Stimulated activated naive CD8-positive, alpha-beta T cell treated with anti-CD3 and anti-CD28 coated beads, Interleukin-15, Interleukin-2, amounts not matched to agents 100 ng/mL and 50 ng/mL, for 24 hours (primary cell): ENCODE measurements around the gene STAMBPL1.

Experiments used
- H3K27ac Mint-ChIP-seq: one replicate; pipeline ENCODE4 v1.8.0; 2021; ENCODE audit warnings: mild to moderate bottlenecking, mixed read lengths
- H3K27me3 Mint-ChIP-seq: one replicate; pipeline ENCODE4 v1.8.0; 2021; ENCODE audit warnings: mixed read lengths
- H3K36me3 Mint-ChIP-seq: one replicate; pipeline ENCODE4 v1.8.0; 2021; ENCODE audit warnings: low read depth, mixed read lengths
- H3K4me1 Mint-ChIP-seq: one replicate; pipeline ENCODE4 v1.8.0; 2021; ENCODE audit warnings: low read depth, mixed read lengths
- H3K4me3 Mint-ChIP-seq: one replicate; pipeline ENCODE4 v1.8.0; 2021; ENCODE audit warnings: mild to moderate bottlenecking, mixed read lengths
- H3K9me3 Mint-ChIP-seq: one replicate; pipeline ENCODE4 v1.8.0; 2021; ENCODE audit warnings: mixed read lengths

The STAMBPL1 gene

DNA sequence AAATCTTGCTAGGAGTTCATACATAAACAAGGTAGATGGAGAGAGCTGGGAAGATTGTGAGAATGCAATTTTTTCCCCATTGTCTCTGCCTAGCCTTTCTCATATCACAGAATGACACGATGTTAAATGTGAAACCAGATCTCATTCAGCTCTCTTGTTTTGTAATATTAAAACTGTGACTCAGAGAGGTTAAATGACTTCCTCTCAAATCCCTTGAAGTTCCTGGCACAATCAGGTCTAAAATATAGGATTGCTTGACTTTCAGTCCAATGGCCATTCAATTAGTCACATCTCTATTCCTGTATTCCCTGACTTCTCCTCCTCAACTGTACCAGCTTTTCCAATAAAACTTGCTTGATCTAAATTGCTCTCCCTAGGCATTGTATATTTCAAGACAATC, 31.5 kb upstream of the STAMBPL1 start:
- peak overlapping the region; percentile 44 for H3K4me3 Mint-ChIP-seq
- peak overlapping the region; percentile 59 for H3K27ac Mint-ChIP-seq
- H3K36me3 Mint-ChIP-seq, result no peaks in the 10 kb centered on the region
- peaks cover 25% of the 10 kb centered on the region for H3K4me1 Mint-ChIP-seq
- peaks cover 9% of the 10 kb centered on the region for H3K27me3 Mint-ChIP-seq
- no peaks in the 10 kb centered on the region for H3K9me3 Mint-ChIP-seq

DNA sequence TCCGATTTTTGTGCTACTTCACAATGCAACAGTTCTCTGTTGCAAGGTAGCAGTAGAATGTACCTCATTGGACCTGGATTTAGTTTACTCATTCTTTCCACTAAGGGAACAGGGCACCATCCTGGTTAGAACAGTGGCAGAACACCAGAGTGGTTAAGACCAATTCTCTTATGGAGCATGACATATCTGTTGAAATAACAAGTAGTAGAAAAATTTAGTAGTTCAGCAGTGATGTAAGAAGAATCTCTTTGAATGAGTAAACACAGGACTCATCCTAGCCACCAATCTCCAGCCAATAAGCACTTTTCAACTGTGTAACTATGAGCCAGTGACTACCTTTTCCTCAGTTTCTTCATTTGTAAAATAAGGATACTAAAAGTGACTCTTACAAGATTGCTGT, 30.8 kb upstream of the STAMBPL1 start:
- peaks cover 27% of the 10 kb centered on the region for H3K4me1 Mint-ChIP-seq
- peaks cover 6% of the 10 kb centered on the region for H3K27me3 Mint-ChIP-seq
- H3K36me3 Mint-ChIP-seq, result no peaks in the 10 kb centered on the region
- no peaks in the 10 kb centered on the region for H3K9me3 Mint-ChIP-seq
- peak overlapping the region; percentile 59 for H3K27ac Mint-ChIP-seq
- H3K4me3 Mint-ChIP-seq, result no peak overlapping the region

DNA sequence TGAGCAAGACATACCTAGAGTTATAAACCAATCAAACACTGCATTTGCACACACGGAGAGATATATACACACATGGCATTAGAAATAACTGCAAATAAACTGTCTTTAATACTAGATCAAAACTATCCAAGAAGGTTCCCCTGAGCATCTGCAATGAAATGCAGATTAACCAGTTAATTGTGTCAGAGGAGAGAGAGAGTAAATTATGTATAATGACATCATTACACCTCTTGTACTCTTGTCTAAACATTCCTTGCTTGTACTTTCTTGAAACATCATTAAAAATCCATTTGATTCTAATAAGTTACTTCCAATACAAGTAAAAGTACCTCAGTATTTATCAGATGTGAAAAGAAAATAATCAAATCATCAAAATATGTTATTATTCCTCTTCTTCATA, 29.3 kb upstream of the STAMBPL1 start:
- Mint-ChIP-seq H3K9me3 (no peaks in the 10 kb centered on the region), H3K4me3 (no peak overlapping the region), H3K27ac (no peak overlapping the region), H3K4me1 (peaks cover 27% of the 10 kb centered on the region), H3K27me3 (peaks cover 6% of the 10 kb centered on the region), H3K36me3 (no peaks in the 10 kb centered on the region)

DNA sequence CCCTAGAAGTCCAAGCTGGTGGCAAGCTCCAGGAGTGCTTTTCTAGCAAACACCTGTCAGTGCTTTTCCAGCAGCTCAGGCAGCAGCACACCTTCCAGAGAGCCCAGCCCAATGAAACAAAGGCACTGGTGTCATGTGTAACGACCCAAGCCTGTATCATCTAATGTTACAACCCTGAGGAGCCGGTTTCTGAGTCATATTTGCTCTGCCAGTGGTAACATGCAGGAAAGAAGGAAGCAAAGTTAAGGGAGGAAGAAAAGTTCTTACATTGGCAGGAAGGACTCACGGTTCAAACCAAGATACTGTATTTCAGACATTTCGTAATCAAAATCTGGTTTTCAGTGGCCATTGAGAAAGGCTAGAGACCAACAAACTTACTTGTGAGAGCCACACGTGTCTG, 28.3 kb upstream of the STAMBPL1 start, which contains the start of gene ANKRD22:
Gene ANKRD22 (minus strand): TSS at position 139 of the 400 bp plus-strand sequence. CDS start 237 bp downstream, outside the sequence.
- Mint-ChIP-seq H3K27ac (no peak within 1 kb of the TSS), H3K27me3 (peaks cover 6% of the 10 kb centered on the region), H3K9me3 (no peaks in the 10 kb centered on the region), H3K36me3 (no peaks in the 10 kb centered on the region), H3K4me3 (no peak within 1 kb of the TSS), H3K4me1 (peaks cover 27% of the 10 kb centered on the region)

DNA sequence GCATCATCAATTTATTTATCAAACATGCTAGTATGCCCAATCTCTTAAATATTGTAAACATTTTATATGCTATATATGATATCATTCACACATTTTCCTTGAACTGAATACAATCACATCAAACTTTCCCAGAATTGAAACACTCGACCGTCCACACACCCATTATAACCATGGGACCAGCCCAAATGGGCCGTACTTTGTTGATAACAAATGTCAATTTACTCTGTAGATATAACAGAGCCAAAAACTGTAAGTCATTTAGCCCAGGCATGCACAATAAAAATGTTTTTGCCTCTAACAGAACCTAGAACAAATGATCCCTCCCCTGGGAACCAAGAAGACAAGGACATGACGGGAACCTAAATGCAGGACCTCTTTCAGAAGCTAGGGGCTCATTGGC, 27.7 kb upstream of the STAMBPL1 start:
- no peak overlapping the region for H3K27ac Mint-ChIP-seq
- no peaks in the 10 kb centered on the region for H3K9me3 Mint-ChIP-seq
- peaks cover 6% of the 10 kb centered on the region for H3K27me3 Mint-ChIP-seq
- H3K4me3 Mint-ChIP-seq, result no peak overlapping the region
- peaks cover 27% of the 10 kb centered on the region for H3K4me1 Mint-ChIP-seq
- no peaks in the 10 kb centered on the region for H3K36me3 Mint-ChIP-seq

DNA sequence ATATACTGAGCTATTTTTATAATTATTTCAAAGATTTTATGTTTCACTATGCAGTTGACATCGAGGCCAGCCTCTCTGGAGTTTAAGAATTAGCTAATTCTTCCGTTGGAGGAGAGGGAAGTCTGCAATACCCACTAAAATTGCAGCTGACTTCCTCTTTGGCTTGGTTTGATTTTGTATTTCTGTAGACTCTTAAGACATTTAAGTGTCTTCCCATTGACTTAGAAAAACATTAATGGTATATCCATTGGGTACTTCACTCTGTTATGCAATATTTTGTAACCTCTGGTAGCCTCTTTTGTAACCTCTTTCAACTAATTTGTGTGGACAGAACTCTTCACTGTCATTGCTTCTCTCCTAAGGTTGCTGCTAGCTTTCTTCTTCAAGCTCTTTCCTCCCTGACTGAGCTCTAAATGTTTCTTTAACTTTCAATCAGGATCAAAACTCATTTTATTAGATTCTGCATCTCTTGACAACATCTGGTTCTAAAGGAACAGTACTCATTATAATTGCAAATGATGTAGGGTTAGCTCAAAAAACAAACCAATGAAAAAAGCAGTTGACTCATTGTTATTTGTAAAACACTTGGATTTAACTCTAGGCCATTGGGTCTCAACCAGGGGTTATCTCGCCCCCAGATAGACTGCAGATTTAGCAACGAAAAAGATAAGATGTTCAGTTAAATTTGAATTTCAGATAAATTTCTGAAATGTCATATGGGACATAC, 26.7 kb upstream of the STAMBPL1 start:
- Mint-ChIP-seq H3K4me1 (peaks cover 28% of the 10 kb centered on the region), H3K4me3 (no peak overlapping the region)

DNA sequence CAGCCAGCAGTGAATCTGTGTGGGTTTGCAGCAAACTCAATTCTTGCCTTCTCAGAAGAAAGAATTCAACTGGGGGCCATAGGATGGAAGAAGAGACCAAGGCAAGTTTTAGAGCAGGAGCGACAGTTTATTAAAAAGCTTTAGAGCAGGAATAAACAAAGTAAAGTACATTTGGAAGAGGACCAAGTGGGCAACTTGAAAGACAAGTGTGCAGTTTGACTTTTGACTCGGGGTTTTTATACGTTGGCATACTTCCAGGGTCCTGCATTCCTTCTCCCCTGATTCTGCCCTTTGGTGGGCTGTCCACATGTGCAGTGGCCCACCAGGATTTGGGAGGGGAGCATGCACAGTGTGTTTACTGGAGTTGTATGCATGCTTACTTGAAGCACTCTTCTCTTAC, 25.4 kb upstream of the STAMBPL1 start:
- H3K27me3 Mint-ChIP-seq, result peaks cover 6% of the 10 kb centered on the region
- H3K9me3 Mint-ChIP-seq, result no peaks in the 10 kb centered on the region
- no peak overlapping the region for H3K4me3 Mint-ChIP-seq
- H3K4me1 Mint-ChIP-seq, result peaks cover 24% of the 10 kb centered on the region
- no peaks in the 10 kb centered on the region for H3K36me3 Mint-ChIP-seq
- no peak overlapping the region for H3K27ac Mint-ChIP-seq

More for the DNA sequence above, 26.7 kb upstream of the STAMBPL1 start:
- H3K36me3 Mint-ChIP-seq, result no peaks in the 10 kb centered on the region
- H3K27ac Mint-ChIP-seq, result no peak overlapping the region
- H3K27me3 Mint-ChIP-seq, result peaks cover 6% of the 10 kb centered on the region
- no peaks in the 10 kb centered on the region for H3K9me3 Mint-ChIP-seq

DNA sequence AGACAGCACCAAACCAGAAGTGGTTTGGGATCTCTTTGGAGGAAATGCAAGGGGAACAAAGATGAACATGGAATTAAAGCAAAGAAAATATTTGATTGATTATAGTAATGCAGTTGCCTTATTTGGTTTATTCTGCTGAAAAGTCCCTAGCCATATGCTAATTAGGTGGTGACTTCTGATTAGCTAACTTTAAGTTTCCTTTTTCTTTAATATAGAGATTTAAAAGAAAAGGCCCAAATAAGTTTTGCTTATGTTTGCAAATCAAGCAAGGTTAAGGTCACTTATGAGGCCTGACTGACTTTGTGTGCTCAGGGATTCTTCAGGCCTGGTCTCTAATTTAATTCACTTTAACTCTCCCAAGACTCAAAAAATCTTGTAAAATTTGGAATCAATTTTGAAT, 22.2 kb upstream of the STAMBPL1 start:
- Mint-ChIP-seq H3K27me3 (peaks cover 9% of the 10 kb centered on the region), H3K9me3 (no peaks in the 10 kb centered on the region), H3K4me3 (no peak overlapping the region), H3K27ac (no peak overlapping the region), H3K4me1 (peaks cover 29% of the 10 kb centered on the region), H3K36me3 (no peaks in the 10 kb centered on the region)

DNA sequence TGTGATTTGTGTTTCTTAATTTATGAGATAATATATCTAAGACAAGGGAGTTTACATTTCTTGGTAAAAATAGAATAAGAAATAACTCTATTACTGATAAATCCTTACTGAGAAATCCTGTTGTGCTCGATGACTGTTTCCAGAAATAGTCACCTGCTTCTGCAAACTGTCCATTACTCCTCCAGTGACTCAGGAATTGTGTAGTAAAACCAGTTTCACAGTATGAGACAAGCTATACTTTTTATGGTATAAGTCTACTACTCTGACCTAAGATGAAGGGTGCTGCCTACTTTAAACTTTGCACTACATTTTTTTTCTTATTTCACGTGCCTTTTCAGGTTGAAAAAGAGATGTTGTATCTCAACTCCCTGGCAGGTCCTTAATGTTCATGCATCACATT, 21.6 kb upstream of the STAMBPL1 start:
- Mint-ChIP-seq H3K4me1 (peaks cover 26% of the 10 kb centered on the region), H3K4me3 (no peak overlapping the region), H3K27me3 (peaks cover 10% of the 10 kb centered on the region), H3K36me3 (no peaks in the 10 kb centered on the region), H3K27ac (no peak overlapping the region), H3K9me3 (no peaks in the 10 kb centered on the region)

DNA sequence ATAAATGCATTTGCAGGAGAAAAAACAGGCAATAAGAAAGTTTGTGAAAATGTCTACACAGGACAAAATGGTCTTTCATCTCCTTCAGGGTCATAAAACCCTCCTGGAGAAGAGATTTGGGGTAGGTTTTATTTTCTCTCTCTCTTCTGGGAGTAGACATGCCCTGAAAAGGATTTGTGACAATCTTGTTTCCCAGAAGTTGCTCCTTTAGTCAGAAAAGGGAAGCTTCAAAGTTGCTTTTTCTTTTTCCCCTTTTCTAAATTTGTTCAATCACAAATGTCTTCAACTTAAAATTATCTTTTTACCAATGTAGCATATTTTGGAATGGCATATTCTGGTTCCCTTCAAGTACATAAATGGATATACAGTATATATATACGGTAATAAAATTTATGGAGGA, 19.0 kb upstream of the STAMBPL1 start:
- H3K36me3 Mint-ChIP-seq, result no peaks in the 10 kb centered on the region
- peaks cover 12% of the 10 kb centered on the region for H3K27me3 Mint-ChIP-seq
- H3K4me3 Mint-ChIP-seq, result no peak overlapping the region
- no peaks in the 10 kb centered on the region for H3K9me3 Mint-ChIP-seq
- no peak overlapping the region for H3K27ac Mint-ChIP-seq
- H3K4me1 Mint-ChIP-seq, result peaks cover 23% of the 10 kb centered on the region

DNA sequence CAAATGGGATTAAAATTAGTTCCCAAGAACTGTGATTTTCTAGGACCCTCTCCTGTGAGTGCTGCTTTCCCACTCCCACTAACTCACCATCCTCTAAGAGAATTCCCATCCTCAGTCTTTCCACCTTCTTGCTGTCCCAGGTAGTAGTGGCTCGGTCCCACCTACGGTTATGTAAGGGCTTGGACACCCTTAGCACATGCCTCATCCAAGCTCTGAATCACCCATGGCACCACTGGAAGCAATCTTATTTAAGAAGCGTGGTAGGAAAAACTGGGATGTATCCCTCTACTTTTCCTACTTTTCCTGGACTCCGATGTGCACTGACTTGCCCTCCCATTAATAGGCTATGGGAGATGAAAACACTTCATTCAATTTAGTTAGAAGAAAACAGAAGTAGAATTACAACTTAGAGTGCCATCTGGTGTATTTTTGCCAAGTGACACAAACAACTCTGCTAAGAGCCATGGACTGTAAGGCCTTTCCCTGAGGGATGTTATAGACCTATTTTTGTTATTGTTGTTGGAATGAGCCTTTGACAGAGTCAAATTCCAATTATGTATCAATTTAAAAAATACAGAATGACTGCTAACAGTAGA, 14.7 kb upstream of the STAMBPL1 start:
- H3K4me1 Mint-ChIP-seq, result peaks cover 5% of the 10 kb centered on the region
- no peak overlapping the region for H3K4me3 Mint-ChIP-seq
- H3K27ac Mint-ChIP-seq, result no peak overlapping the region
- no peaks in the 10 kb centered on the region for H3K36me3 Mint-ChIP-seq
- no peaks in the 10 kb centered on the region for H3K9me3 Mint-ChIP-seq
- peaks cover 12% of the 10 kb centered on the region for H3K27me3 Mint-ChIP-seq

DNA sequence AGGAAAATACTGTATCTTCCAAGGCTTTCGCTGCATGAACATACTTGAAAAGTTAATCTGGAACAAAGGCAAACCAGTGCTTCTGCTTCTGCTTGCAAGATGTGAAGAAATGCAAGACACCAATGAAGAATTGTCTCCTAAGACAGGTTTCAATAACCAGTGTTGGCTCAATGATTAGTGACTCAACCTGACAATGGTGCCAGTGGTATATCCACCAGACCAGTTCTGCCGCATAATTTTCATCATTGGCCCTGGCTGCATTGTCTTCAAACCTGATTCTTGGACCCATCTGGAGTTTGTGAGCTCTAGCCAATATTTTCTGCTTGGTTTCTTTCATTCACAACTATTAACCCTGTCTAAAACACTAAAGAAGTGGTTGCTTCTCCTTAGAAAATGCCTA, 13.6 kb upstream of the STAMBPL1 start:
- H3K9me3 Mint-ChIP-seq, result no peaks in the 10 kb centered on the region
- H3K4me3 Mint-ChIP-seq, result no peak overlapping the region
- no peaks in the 10 kb centered on the region for H3K4me1 Mint-ChIP-seq
- H3K27ac Mint-ChIP-seq, result no peak overlapping the region
- H3K27me3 Mint-ChIP-seq, result peaks cover 12% of the 10 kb centered on the region
- no peaks in the 10 kb centered on the region for H3K36me3 Mint-ChIP-seq

DNA sequence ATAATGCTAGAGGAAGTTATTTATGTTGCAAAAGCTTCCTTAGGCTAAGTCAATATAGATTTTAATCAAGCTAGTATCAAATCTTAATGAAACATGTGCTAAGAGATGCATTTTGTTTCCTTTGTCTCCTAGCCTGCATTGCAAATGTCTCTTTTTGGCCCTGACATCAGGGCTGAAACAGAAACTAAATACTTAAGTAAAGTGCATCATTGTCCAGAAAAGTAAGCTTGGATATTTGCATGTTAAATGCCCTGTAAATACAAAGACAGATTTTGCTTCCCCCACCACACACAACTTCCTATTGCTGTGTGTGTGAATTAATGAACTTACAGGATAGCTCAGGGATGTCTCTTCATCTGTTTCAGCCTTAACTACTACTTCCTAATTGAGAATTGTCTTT, 10.0 kb upstream of the STAMBPL1 start:
- no peak overlapping the region for H3K27ac Mint-ChIP-seq
- H3K27me3 Mint-ChIP-seq, result peaks cover 4% of the 10 kb centered on the region
- H3K9me3 Mint-ChIP-seq, result no peaks in the 10 kb centered on the region
- no peaks in the 10 kb centered on the region for H3K36me3 Mint-ChIP-seq
- H3K4me3 Mint-ChIP-seq, result no peak overlapping the region
- H3K4me1 Mint-ChIP-seq, result no peaks in the 10 kb centered on the region

DNA sequence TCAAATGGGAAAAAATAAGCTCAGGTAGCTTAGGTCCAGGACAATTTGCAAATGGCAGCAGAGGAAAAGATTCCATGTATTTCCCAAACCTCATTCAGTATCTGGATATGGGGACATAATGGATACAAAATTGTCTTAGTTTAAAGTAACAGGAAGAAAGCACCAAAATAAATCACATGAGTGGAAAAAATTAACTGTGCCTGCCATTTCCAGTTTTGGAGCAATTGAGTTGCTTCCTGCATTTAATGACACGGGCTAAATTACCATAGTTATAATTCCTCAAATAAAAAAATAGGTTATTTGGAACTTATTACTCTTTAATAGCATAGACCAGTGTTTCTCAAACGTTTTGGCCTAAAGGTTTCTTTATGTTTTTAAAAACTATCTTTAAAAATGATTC, 6.3 kb upstream of the STAMBPL1 start:
- H3K27me3 Mint-ChIP-seq, result peaks cover 4% of the 10 kb centered on the region
- no peaks in the 10 kb centered on the region for H3K9me3 Mint-ChIP-seq
- no peak overlapping the region for H3K27ac Mint-ChIP-seq
- H3K36me3 Mint-ChIP-seq, result no peaks in the 10 kb centered on the region
- peaks cover 9% of the 10 kb centered on the region for H3K4me1 Mint-ChIP-seq
- H3K4me3 Mint-ChIP-seq, result no peak overlapping the region

DNA sequence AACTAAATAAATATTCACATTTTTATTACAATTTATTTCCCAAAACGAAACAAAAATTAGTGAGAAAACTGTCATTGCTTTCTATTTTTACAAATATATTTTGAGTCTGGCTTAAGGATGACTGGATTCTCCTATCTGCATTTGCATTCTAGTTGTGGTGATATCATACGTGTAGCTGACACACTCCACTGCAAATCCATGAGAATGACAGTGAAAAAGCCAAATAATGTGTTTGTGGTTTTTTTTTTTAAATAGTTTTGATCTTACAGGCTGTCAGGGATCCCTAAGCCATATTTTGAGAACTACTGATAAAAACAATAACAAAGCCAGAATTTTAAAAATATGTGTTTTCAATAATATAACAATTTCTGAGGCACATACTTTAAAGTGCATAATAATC, 5.8 kb upstream of the STAMBPL1 start:
- Mint-ChIP-seq H3K27me3 (peaks cover 4% of the 10 kb centered on the region), H3K4me3 (no peak overlapping the region), H3K36me3 (no peaks in the 10 kb centered on the region), H3K4me1 (peaks cover 14% of the 10 kb centered on the region), H3K9me3 (no peaks in the 10 kb centered on the region), H3K27ac (no peak overlapping the region)

DNA sequence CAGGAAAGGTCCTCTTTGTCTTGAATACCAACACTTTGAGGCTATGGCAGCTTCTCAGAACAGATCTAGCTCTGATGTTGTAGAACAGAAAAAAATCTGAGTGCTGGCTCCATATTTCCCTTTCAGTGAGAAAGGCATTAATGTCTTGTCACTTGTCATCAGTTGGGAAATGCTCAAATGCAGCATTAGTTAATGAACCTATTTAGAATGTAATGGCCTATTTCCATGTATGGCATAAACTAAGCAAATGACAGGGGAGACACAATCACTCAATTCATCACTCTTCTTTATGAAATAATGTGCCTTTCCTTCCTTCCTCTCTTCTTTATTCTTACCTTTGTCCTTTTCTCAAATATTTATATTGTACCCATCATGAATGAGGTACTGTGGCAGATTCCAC, 5.0 kb upstream of the STAMBPL1 start:
- no peak overlapping the region for H3K4me3 Mint-ChIP-seq
- no peaks in the 10 kb centered on the region for H3K9me3 Mint-ChIP-seq
- peaks cover 4% of the 10 kb centered on the region for H3K27me3 Mint-ChIP-seq
- H3K27ac Mint-ChIP-seq, result no peak overlapping the region
- peaks cover 21% of the 10 kb centered on the region for H3K4me1 Mint-ChIP-seq
- no peaks in the 10 kb centered on the region for H3K36me3 Mint-ChIP-seq
